Activated B cell treated with CpG ODN at 0.5 μM for 24 hours (primary cell): Measurements from ENCODE around the gene COASY. TPM values are rescaled to one million over a fixed set of nuclear protein-coding genes. Genes with fewer than 3 reads are reported as not detected.
A peak's percentile ranks its signal among the peaks of the same experiment; 100 is the strongest.
"Not testable (repeated sequence)": the region's sequence is repeated elsewhere in the genome, so short reads cannot be mapped to it uniquely, and the experiment has no call there.

Source experiments
- ATAC-seq: fragments of 200-7000 bp; cut with Tn5 transposase; one replicate; pipeline ENCODE4 v1.10.0; 2021; ENCODE audit warnings: low read depth, mild to moderate bottlenecking, moderate library complexity
- CTCF ChIA-PET: fragments of 350-600 bp; sonication (Branson Sonifier 250); formaldehyde crosslinking; loops from one replicate; lab custom pipeline; 2021; ENCODE audit warnings: antibody characterized with exemption; lab: Charles Lee
- POLR2A ChIA-PET: fragments of 350-600 bp; sonication (Branson Sonifier 250); formaldehyde crosslinking; loops from one replicate; lab custom pipeline; 2021; ENCODE audit warnings: antibody characterized with exemption; lab: Charles Lee
- DNase-seq: peaks from one replicate; pipeline ENCODE4 v3.0.0; 2022
- H3K27ac Mint-ChIP-seq: one replicate; pipeline ENCODE4 v1.8.0; 2020; ENCODE audit warnings: mixed read lengths
- H3K27me3 Mint-ChIP-seq: one replicate; pipeline ENCODE4 v1.8.0; 2021; ENCODE audit warnings: mixed read lengths
- H3K36me3 Mint-ChIP-seq: one replicate; pipeline ENCODE4 v1.8.0; 2021; ENCODE audit warnings: low read depth, mixed read lengths
- H3K4me1 Mint-ChIP-seq: one replicate; pipeline ENCODE4 v1.8.0; 2021; ENCODE audit warnings: mixed read lengths
- H3K4me3 Mint-ChIP-seq: one replicate; pipeline ENCODE4 v1.8.0; 2020; ENCODE audit warnings: mild to moderate bottlenecking, mixed read lengths
- H3K9me3 Mint-ChIP-seq: one replicate; pipeline ENCODE4 v1.8.0; 2020; ENCODE audit warnings: mixed read lengths
- CTCF ChIP-seq: fragments of 200-600 bp; IDR thresholded peaks from one replicate; pipeline ENCODE4 v1.8.0; 2022; ENCODE audit warnings: antibody characterized with exemption, mild to moderate bottlenecking
- intact Hi-C: fragments of 100-400 bp; cut with micrococcal nuclease; formaldehyde crosslinking; loops from one replicate; pipeline ENCODE4 v1.15.1; 2024
- total RNA-seq: library from RNA; stranded (reverse); gene quantifications from 2 replicates; pipeline ENCODE4 v1.2.3, GENCODE V29; 2022

The COASY gene
- total RNA-seq, 1 donor from 2014 or later, result 94.9 TPM

GRCh38 chr17:42553161-42553818, 8.7 kb upstream of the COASY start:
- Mint-ChIP-seq H3K4me3 (peak overlapping the region; percentile 93), H3K27ac (peak overlapping the region; percentile 93), H3K27me3 (no peaks in the 10 kb centered on the region), H3K36me3 (peaks cover 2% of the 10 kb centered on the region), H3K4me1 (peaks cover 35% of the 10 kb centered on the region), H3K9me3 (no peaks in the 10 kb centered on the region)
- TF ChIP-seq CTCF, result no peak
- ATAC-seq, result no peak
- intact Hi-C loops, result no loop called here
- ChIA-PET CTCF (interaction anchor here (2.2 kb wide), 1 partner anchor 25 kb away, joined by 11 read pairs; the partner anchor contains the start of gene PSMC3IP), POLR2A (interaction anchor here (1.1 to 2.7 kb wide), 5 partner anchors 10 to 56 kb away, joined by 4 to 33 read pairs (median 26); partner anchors contain the start of genes MLX, NAGLU, PSMC3IP and RETREG3)
- DNase-seq, result no peak

- POLR2A ChIA-PET, result interaction anchor here (0.8 to 2.7 kb wide), 18 partner anchors 8 to 808 kb away, joined by 3 to 33 read pairs (median 4); partner anchors contain the start of genes BECN1, MLX, NAGLU and PSMC3IP
- intact Hi-C loops, result loop anchor here (1.0 kb wide), 4 partner anchors 8 to 55 kb away; partner anchors contain the start of genes COASY, NAGLU, RETREG3 and TUBG1
- CTCF ChIA-PET, result interaction anchor here (2.2 kb wide), 1 partner anchor 24 kb away, joined by 11 read pairs; the partner anchor contains the start of gene PSMC3IP
- Mint-ChIP-seq H3K27me3 (no peaks in the 10 kb centered on the region), H3K4me1 (peaks cover 32% of the 10 kb centered on the region), H3K36me3 (peaks cover 2% of the 10 kb centered on the region), H3K4me3 (peak overlapping the region; percentile 93), H3K9me3 (no peaks in the 10 kb centered on the region), H3K27ac (peak overlapping the region; percentile 93)
- TF ChIP-seq CTCF, result no peak
- ATAC-seq (no peak), DNase-seq (no peak)
Observed at GRCh38 chr17:42553866-42554249, 8.1 kb upstream of the COASY start.

- H3K4me3 Mint-ChIP-seq, result peak overlapping the region; percentile 93
- POLR2A ChIA-PET, result interaction anchor here (0.6 to 2.7 kb wide), 34 partner anchors 9 to 807 kb away, joined by 3 to 33 read pairs (median 4); partner anchors contain the start of genes BECN1, COA3, MLX and NAGLU
- no peaks in the 10 kb centered on the region for H3K9me3 Mint-ChIP-seq
- H3K36me3 Mint-ChIP-seq, result peaks cover 2% of the 10 kb centered on the region
- CTCF ChIA-PET, result interaction anchor here (2.2 kb wide), 1 partner anchor 24 kb away, joined by 11 read pairs; the partner anchor contains the start of gene PSMC3IP
- H3K4me1 Mint-ChIP-seq, result peaks cover 27% of the 10 kb centered on the region
- ATAC-seq (peak; percentile 89), DNase-seq (peak; percentile 88)
- H3K27ac Mint-ChIP-seq, result peak overlapping the region; percentile 93
- no peaks in the 10 kb centered on the region for H3K27me3 Mint-ChIP-seq
- intact Hi-C loops, result loop anchor here (1.0 kb wide), 4 partner anchors 8 to 55 kb away; partner anchors contain the start of genes COASY, NAGLU, RETREG3 and TUBG1
- no peak for TF ChIP-seq CTCF
Observed at GRCh38 chr17:42554250-42555121, 7.5 kb upstream of the COASY start.

GRCh38 chr17:42555122-42555622, 6.8 kb upstream of the COASY start:
- ChIA-PET CTCF (interaction anchor here (2.2 kb wide), 1 partner anchor 23 kb away, joined by 11 read pairs; the partner anchor contains the start of gene PSMC3IP), POLR2A (interaction anchor here (0.6 to 2.7 kb wide), 30 partner anchors 8 to 807 kb away, joined by 3 to 33 read pairs (median 4); partner anchors contain the start of genes BECN1, COA3, MLX and NAGLU)
- peak; percentile 4 for ATAC-seq
- Mint-ChIP-seq H3K4me3 (peak overlapping the region; percentile 93), H3K36me3 (peaks cover 2% of the 10 kb centered on the region), H3K9me3 (no peaks in the 10 kb centered on the region), H3K27ac (peak overlapping the region; percentile 93), H3K4me1 (peaks cover 27% of the 10 kb centered on the region), H3K27me3 (no peaks in the 10 kb centered on the region)
- intact Hi-C loops, result no loop called here
- no peak for DNase-seq
- TF ChIP-seq CTCF, result no peak

GRCh38 chr17:42555961-42556617, 5.9 kb upstream of the COASY start:
- H3K36me3 Mint-ChIP-seq, H3K9me3 Mint-ChIP-seq, DNase-seq, H3K4me3 Mint-ChIP-seq, intact Hi-C loops, CTCF ChIA-PET, H3K27ac Mint-ChIP-seq, ATAC-seq, H3K27me3 Mint-ChIP-seq: not testable (repeated sequence)
- POLR2A ChIA-PET, result interaction anchor here (2.7 kb wide), 1 partner anchor 11 kb away, joined by 33 read pairs; the partner anchor contains the start of gene MLX
- H3K4me1 Mint-ChIP-seq, result peaks cover 30% of the 10 kb centered on the region
